ENCODE results near the gene CADM1.

The CADM1 gene

GRCh38 chr11:115344846-115345245 lies 159.4 kb downstream of the CADM1 start:
- Histone ChIP-seq H3K27me3 (ENCODE audit: control insufficient read depth, insufficient read depth, low read length) (no peaks in the 10 kb centered on the region), H3K4me1 (ENCODE audit: control insufficient read depth, insufficient read depth, low read length) (no peaks in the 10 kb centered on the region), H3K4me3 (ENCODE audit: low read length) (no peak overlapping the region), H3K9ac (ENCODE audit: low read length) (no peak overlapping the region), H3K27ac (ENCODE audit: low read depth, low read length) (no peak overlapping the region), H3K36me3 (ENCODE audit: control insufficient read depth, insufficient read depth, low read length) (no peaks in the 10 kb centered on the region)

GRCh38 chr11:115342142-115342541 lies 162.1 kb downstream of the CADM1 start:
- no peaks in the 10 kb centered on the region for H3K4me1 ChIP-seq (ENCODE audit: control insufficient read depth, insufficient read depth, low read length)

GRCh38 chr11:115340874-115341273 lies 163.3 kb downstream of the CADM1 start:
- no peaks in the 10 kb centered on the region for H3K4me1 ChIP-seq (ENCODE audit: control insufficient read depth, insufficient read depth, low read length)
- no peaks in the 10 kb centered on the region for H3K27me3 ChIP-seq (ENCODE audit: control insufficient read depth, insufficient read depth, low read length)
- H3K9ac ChIP-seq (ENCODE audit: low read length): no peak overlapping the region
- no peak overlapping the region for H3K4me3 ChIP-seq (ENCODE audit: low read length)
- H3K36me3 ChIP-seq (ENCODE audit: control insufficient read depth, insufficient read depth, low read length): no peaks in the 10 kb centered on the region
- H3K27ac ChIP-seq (ENCODE audit: low read depth, low read length): no peak overlapping the region

More at GRCh38 chr11:115342142-115342541, 162.1 kb downstream of the CADM1 start:
- H3K4me3 ChIP-seq (ENCODE audit: low read length): no peak overlapping the region
- H3K27ac ChIP-seq (ENCODE audit: low read depth, low read length): no peak overlapping the region
- H3K36me3 ChIP-seq (ENCODE audit: control insufficient read depth, insufficient read depth, low read length): no peaks in the 10 kb centered on the region
- no peaks in the 10 kb centered on the region for H3K27me3 ChIP-seq (ENCODE audit: control insufficient read depth, insufficient read depth, low read length)
- H3K9ac ChIP-seq (ENCODE audit: low read length): no peak overlapping the region

- Histone ChIP-seq H3K9ac (ENCODE audit: low read length) (no peak overlapping the region), H3K27ac (ENCODE audit: low read depth, low read length) (no peak overlapping the region), H3K4me1 (ENCODE audit: control insufficient read depth, insufficient read depth, low read length) (no peaks in the 10 kb centered on the region), H3K27me3 (ENCODE audit: control insufficient read depth, insufficient read depth, low read length) (no peaks in the 10 kb centered on the region), H3K4me3 (ENCODE audit: low read length) (no peak overlapping the region), H3K36me3 (ENCODE audit: control insufficient read depth, insufficient read depth, low read length) (no peaks in the 10 kb centered on the region)
These were observed 165.7 kb downstream of the CADM1 start for GRCh38 chr11:115338476-115338875.

- Histone ChIP-seq H3K4me3 (ENCODE audit: low read length) (no peak overlapping the region), H3K27me3 (ENCODE audit: control insufficient read depth, insufficient read depth, low read length) (no peaks in the 10 kb centered on the region), H3K27ac (ENCODE audit: low read depth, low read length) (no peak overlapping the region), H3K36me3 (ENCODE audit: control insufficient read depth, insufficient read depth, low read length) (no peaks in the 10 kb centered on the region), H3K9ac (ENCODE audit: low read length) (no peak overlapping the region), H3K4me1 (ENCODE audit: control insufficient read depth, insufficient read depth, low read length) (no peaks in the 10 kb centered on the region)
These were observed 169.1 kb downstream of the CADM1 start for GRCh38 chr11:115334932-115335788.

GRCh38 chr11:115333949-115334348 lies 170.3 kb downstream of the CADM1 start:
- H3K4me3 ChIP-seq (ENCODE audit: low read length): no peak overlapping the region
- H3K27me3 ChIP-seq (ENCODE audit: control insufficient read depth, insufficient read depth, low read length): no peaks in the 10 kb centered on the region
- H3K36me3 ChIP-seq (ENCODE audit: control insufficient read depth, insufficient read depth, low read length): no peaks in the 10 kb centered on the region
- H3K4me1 ChIP-seq (ENCODE audit: control insufficient read depth, insufficient read depth, low read length): no peaks in the 10 kb centered on the region
- H3K9ac ChIP-seq (ENCODE audit: low read length): no peak overlapping the region
- H3K27ac ChIP-seq (ENCODE audit: low read depth, low read length): no peak overlapping the region

GRCh38 chr11:115333121-115333520 lies 171.1 kb downstream of the CADM1 start:
- Histone ChIP-seq H3K27me3 (ENCODE audit: control insufficient read depth, insufficient read depth, low read length) (no peaks in the 10 kb centered on the region), H3K27ac (ENCODE audit: low read depth, low read length) (no peak overlapping the region), H3K36me3 (ENCODE audit: control insufficient read depth, insufficient read depth, low read length) (no peaks in the 10 kb centered on the region), H3K4me1 (ENCODE audit: control insufficient read depth, insufficient read depth, low read length) (no peaks in the 10 kb centered on the region), H3K9ac (ENCODE audit: low read length) (no peak overlapping the region), H3K4me3 (ENCODE audit: low read length) (no peak overlapping the region)

- H3K9ac ChIP-seq (ENCODE audit: low read length): no peak overlapping the region
These were observed 173.3 kb downstream of the CADM1 start for GRCh38 chr11:115330684-115331482.

GRCh38 chr11:115326526-115326925 lies 177.7 kb downstream of the CADM1 start:
- Histone ChIP-seq H3K36me3 (ENCODE audit: control insufficient read depth, insufficient read depth, low read length) (no peaks in the 10 kb centered on the region), H3K27ac (ENCODE audit: low read depth, low read length) (no peak overlapping the region), H3K9ac (ENCODE audit: low read length) (no peak overlapping the region), H3K27me3 (ENCODE audit: control insufficient read depth, insufficient read depth, low read length) (no peaks in the 10 kb centered on the region), H3K4me3 (ENCODE audit: low read length) (no peak overlapping the region), H3K4me1 (ENCODE audit: control insufficient read depth, insufficient read depth, low read length) (no peaks in the 10 kb centered on the region)

More at GRCh38 chr11:115330684-115331482, 173.3 kb downstream of the CADM1 start:
- Histone ChIP-seq H3K4me3 (ENCODE audit: low read length) (no peak overlapping the region), H3K27me3 (ENCODE audit: control insufficient read depth, insufficient read depth, low read length) (no peaks in the 10 kb centered on the region), H3K27ac (ENCODE audit: low read depth, low read length) (no peak overlapping the region), H3K4me1 (ENCODE audit: control insufficient read depth, insufficient read depth, low read length) (no peaks in the 10 kb centered on the region), H3K36me3 (ENCODE audit: control insufficient read depth, insufficient read depth, low read length) (no peaks in the 10 kb centered on the region)

GRCh38 chr11:115325523-115325922 lies 178.7 kb downstream of the CADM1 start:
- H3K36me3 ChIP-seq (ENCODE audit: control insufficient read depth, insufficient read depth, low read length): no peaks in the 10 kb centered on the region
- no peak overlapping the region for H3K27ac ChIP-seq (ENCODE audit: low read depth, low read length)
- no peak overlapping the region for H3K9ac ChIP-seq (ENCODE audit: low read length)
- H3K4me3 ChIP-seq (ENCODE audit: low read length): no peak overlapping the region
- H3K4me1 ChIP-seq (ENCODE audit: control insufficient read depth, insufficient read depth, low read length): no peaks in the 10 kb centered on the region
- no peaks in the 10 kb centered on the region for H3K27me3 ChIP-seq (ENCODE audit: control insufficient read depth, insufficient read depth, low read length)

GRCh38 chr11:115324581-115325432 lies 179.4 kb downstream of the CADM1 start:
- no peak overlapping the region for H3K9ac ChIP-seq (ENCODE audit: low read length)
- no peak overlapping the region for H3K4me3 ChIP-seq (ENCODE audit: low read length)

More at GRCh38 chr11:115324581-115325432, 179.4 kb downstream of the CADM1 start:
- no peaks in the 10 kb centered on the region for H3K27me3 ChIP-seq (ENCODE audit: control insufficient read depth, insufficient read depth, low read length)
- no peak overlapping the region for H3K27ac ChIP-seq (ENCODE audit: low read depth, low read length)
- H3K36me3 ChIP-seq (ENCODE audit: control insufficient read depth, insufficient read depth, low read length): no peaks in the 10 kb centered on the region
- H3K4me1 ChIP-seq (ENCODE audit: control insufficient read depth, insufficient read depth, low read length): no peaks in the 10 kb centered on the region

All from rectal smooth muscle tissue (tissue), 1 donor.